ENCODE results near the gene BRD3. TPM values are rescaled to one million over a fixed set of nuclear protein-coding genes. Genes with fewer than 3 reads are reported as not detected.

The BRD3 gene
- polyA plus RNA-seq, 3 donors, result 16.4 to 18.2 (median 17.1) TPM

GRCh38 chr9:134004881-134005280 is 62.9 kb downstream of the BRD3 start:
- Mint-ChIP-seq H3K4me3 (no peak overlapping the region), H3K27me3 (ENCODE audit: low read depth in 3 of 3) (peaks cover 11 to 26% (median 13%) of the 10 kb centered on the region in 3 donors), H3K9me3 (peaks cover 0 to 2% (median 0%) of the 10 kb centered on the region in 7 donors), H3K36me3 (no peaks in the 10 kb centered on the region), H3K27ac (no peak overlapping the region), H3K4me1 (no peaks in the 10 kb centered on the region)
- no peak overlapping the region for H2AFZ ChIP-seq (ENCODE audit: insufficient read depth, low read depth, low read length, poor library complexity, severe bottlenecking)
- no peaks in the 10 kb centered on the region for H4K20me1 ChIP-seq (ENCODE audit: insufficient read depth, low read length)
- WGBS (ENCODE audit: insufficient coverage), result 94% methylated on average over 12 of the region's 14 CpGs
- no peak overlapping the region for H3K4me2 ChIP-seq (replicated peaks; ENCODE audit: extremely low read depth, low read length, poor library complexity, severe bottlenecking)
- no peaks in the 10 kb centered on the region for H3K79me2 ChIP-seq (ENCODE audit: insufficient read depth, low read length)
- no peak for DNase-seq
- H3K9me3 ChIP-seq (replicated peaks in 1 of 2; ENCODE audit: control insufficient read depth in 1 of 2, insufficient read depth in 1 of 2, low read length in 2 of 2), result no peaks in the 10 kb centered on the region
- intact Hi-C loops (cut with micrococcal nuclease), result no loop called here
- no peak overlapping the region for H3K4me3 ChIP-seq (replicated peaks in 1 of 3; ENCODE audit: low read depth in 2 of 3, low read length in 3 of 3)
- no peaks in the 10 kb centered on the region for H3K27me3 ChIP-seq (ENCODE audit: control insufficient read depth in 2 of 2, insufficient read depth in 2 of 2, low read length in 2 of 2)
- H3K9ac ChIP-seq (ENCODE audit: insufficient read depth, low read length, poor library complexity, severe bottlenecking), result no peak overlapping the region
- H3K27ac ChIP-seq (ENCODE audit: low read depth in 1 of 2, low read length in 2 of 2), result no peak overlapping the region
- no peaks in the 10 kb centered on the region for H3K4me1 ChIP-seq (ENCODE audit: control insufficient read depth in 1 of 2, insufficient read depth in 2 of 2, low read length in 2 of 2)
- no peak for TF ChIP-seq CTCF (IDR thresholded peaks at IDR 0.05)
- no peaks in the 10 kb centered on the region for H3K36me3 ChIP-seq (replicated peaks in 1 of 2; ENCODE audit: control insufficient read depth in 1 of 2, insufficient read depth in 2 of 2, low read length in 2 of 2)

DNA sequence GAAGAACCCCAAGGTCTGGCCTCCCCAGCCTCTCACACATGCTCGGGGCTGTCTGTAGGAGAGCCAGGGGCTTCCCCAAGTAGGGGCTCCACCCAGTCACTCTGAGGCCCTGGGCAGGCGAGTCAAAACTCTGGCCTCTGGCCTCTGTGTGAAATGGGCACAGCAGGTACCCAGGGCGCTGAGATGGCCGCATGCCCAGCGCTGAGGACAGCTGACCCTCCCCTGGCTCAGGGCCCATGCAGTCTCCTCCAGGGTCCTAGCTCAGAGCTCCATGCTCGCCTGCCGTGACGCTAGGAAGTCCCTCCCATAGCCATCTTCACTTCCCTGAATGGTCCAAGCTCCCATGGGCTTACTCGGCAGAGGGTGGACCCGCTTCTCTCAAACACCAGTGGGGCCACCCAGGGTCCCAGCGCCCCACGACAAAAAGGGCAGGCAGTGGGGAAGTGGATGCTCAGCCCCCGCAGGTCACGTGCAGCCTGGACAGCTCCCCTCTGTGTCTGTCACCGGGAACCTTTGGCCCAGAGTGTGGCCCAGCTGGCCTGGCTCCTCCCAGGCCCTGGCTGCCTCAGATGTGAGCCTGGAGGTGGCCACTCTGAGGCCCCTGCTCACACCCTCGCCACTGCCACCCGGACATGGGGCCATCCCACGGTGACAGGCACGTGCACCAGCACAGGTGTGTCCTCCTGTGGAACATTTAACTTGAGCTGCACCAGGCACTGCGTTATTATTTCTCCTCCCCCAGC is 63.5 kb downstream of the BRD3 start:
- H3K4me1 Mint-ChIP-seq, result no peaks in the 10 kb centered on the region
- Histone ChIP-seq H3K79me2 (ENCODE audit: insufficient read depth, low read length) (no peaks in the 10 kb centered on the region), H3K36me3 (replicated peaks in 1 of 2; ENCODE audit: control insufficient read depth in 1 of 2, insufficient read depth in 2 of 2, low read length in 2 of 2) (no peaks in the 10 kb centered on the region), H3K4me1 (ENCODE audit: control insufficient read depth in 1 of 2, insufficient read depth in 2 of 2, low read length in 2 of 2) (no peaks in the 10 kb centered on the region), H3K9ac (ENCODE audit: insufficient read depth, low read length, poor library complexity, severe bottlenecking) (no peak overlapping the region), H3K27ac (ENCODE audit: low read depth in 1 of 2, low read length in 2 of 2) (no peak overlapping the region), H3K4me3 (replicated peaks in 1 of 3; ENCODE audit: low read depth in 2 of 3, low read length in 3 of 3) (no peak overlapping the region), H3K9me3 (replicated peaks in 1 of 2; ENCODE audit: control insufficient read depth in 1 of 2, insufficient read depth in 1 of 2, low read length in 2 of 2) (no peaks in the 10 kb centered on the region), H3K4me2 (replicated peaks; ENCODE audit: extremely low read depth, low read length, poor library complexity, severe bottlenecking) (no peak overlapping the region), H2AFZ (ENCODE audit: insufficient read depth, low read depth, low read length, poor library complexity, severe bottlenecking) (no peak overlapping the region), H4K20me1 (ENCODE audit: insufficient read depth, low read length) (no peaks in the 10 kb centered on the region), H3K27me3 (ENCODE audit: control insufficient read depth in 2 of 2, insufficient read depth in 2 of 2, low read length in 2 of 2) (no peaks in the 10 kb centered on the region)
- DNase-seq, result no peak
- TF ChIP-seq CTCF (IDR thresholded peaks at IDR 0.05), result no peak
- WGBS (ENCODE audit: insufficient coverage), result 89% methylated on average over 17 of the region's 20 CpGs
- peaks cover 0 to 2% (median 0%) of the 10 kb centered on the region in 7 donors for H3K9me3 Mint-ChIP-seq
- H3K4me3 Mint-ChIP-seq, result no peak overlapping the region
- H3K36me3 Mint-ChIP-seq, result no peaks in the 10 kb centered on the region
- intact Hi-C loops (cut with micrococcal nuclease), result no loop called here
- H3K27me3 Mint-ChIP-seq (ENCODE audit: low read depth in 3 of 3), result peaks cover 7 to 25% (median 8%) of the 10 kb centered on the region in 3 donors
- no peak overlapping the region for H3K27ac Mint-ChIP-seq
